HG03066 (cell line): ENCODE measurements around the gene GJA4.
"Not testable (repeated sequence)": the region's sequence is repeated elsewhere in the genome, so short reads cannot be mapped to it uniquely, and the experiment has no call there.

ENCODE experiments used
- ATAC-seq: cut with Tn5 transposase; IDR thresholded peaks from one replicate; pipeline ENCODE4 v1.9.1; 2021; ENCODE audit warnings: low read depth; ENCODE audit not compliant: unreplicated experiment

GJA4 gene

DNA sequence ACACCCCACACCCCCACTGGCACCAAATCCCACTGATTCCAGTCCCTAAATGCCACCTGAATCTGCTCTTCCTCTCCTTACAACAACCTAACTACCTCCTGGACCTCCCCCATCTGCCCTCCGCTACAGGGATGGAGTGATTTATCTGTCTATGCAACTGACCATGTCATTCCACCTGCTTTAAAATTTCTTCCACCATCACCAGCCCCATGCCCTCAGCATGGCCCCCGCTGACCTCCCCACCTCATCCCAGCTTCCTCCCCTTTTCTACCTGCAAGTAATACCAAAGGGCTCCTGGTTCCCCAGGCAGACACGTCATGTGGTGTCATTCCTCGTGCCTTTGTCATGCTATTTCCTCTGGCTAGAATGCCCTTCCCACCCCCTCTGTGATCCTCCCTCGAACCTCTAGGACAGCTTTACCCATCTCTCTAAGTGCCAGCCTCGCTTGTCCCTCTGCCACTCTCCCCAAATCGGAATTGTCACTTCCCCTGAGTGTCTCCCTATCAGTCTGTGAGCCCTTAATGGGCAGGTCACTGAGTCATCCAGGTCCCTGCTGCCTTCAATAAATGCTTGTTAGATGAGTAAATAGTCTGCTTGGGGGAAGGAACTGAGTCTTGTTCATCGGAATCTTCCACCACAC, 29.5 kb upstream of the GJA4 start:
- no peak for ATAC-seq

DNA sequence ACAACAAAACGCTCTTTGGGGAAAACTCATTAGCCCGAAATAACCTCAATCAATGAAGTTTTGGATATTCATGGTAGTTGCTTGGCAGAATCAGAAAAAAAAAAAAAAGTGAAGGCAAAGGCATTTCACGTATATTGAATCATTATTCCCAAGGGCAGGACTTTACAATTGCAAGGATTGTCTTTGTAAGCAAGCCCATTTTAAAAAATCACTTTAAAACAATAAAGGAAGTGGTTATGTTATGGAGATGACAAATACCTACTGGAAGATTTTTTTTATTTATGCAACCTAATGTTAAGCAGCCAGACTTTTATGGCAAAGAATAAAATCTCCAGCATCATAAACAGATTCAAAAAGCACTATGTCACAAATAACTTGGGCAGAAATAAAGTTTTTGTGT, 23.9 kb upstream of the GJA4 start:
- ATAC-seq = no peak

DNA sequence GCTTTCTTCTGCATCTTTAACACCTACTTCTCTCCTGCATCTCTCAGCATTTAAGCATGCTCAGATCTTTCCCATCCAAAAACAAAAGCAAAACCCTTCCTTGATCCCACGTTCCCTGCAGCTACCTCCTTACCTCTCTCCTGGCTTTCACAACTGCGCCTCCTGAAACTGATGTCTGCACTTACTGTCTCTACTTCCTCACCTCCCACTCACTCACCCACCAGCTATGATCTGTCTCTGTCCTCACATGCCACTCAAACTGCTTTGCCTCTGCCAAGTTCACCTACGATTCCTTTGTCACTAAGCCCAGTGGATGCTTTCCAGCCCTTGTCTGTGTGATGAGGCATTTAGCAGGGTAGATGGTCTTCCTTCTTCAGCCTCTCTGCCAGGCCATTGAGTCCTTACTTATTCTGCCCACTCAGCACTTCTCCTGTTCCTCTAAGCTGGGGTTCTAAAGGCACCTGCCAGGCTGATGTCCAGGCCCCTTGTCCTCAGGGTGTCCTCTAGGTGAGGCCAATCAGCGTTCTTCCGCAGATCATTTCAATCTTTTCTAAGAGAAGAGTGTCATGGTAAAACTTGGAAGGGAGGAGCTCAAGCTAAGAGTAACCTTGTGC, 21.8 kb upstream of the GJA4 start:
- ATAC-seq = no peak

DNA sequence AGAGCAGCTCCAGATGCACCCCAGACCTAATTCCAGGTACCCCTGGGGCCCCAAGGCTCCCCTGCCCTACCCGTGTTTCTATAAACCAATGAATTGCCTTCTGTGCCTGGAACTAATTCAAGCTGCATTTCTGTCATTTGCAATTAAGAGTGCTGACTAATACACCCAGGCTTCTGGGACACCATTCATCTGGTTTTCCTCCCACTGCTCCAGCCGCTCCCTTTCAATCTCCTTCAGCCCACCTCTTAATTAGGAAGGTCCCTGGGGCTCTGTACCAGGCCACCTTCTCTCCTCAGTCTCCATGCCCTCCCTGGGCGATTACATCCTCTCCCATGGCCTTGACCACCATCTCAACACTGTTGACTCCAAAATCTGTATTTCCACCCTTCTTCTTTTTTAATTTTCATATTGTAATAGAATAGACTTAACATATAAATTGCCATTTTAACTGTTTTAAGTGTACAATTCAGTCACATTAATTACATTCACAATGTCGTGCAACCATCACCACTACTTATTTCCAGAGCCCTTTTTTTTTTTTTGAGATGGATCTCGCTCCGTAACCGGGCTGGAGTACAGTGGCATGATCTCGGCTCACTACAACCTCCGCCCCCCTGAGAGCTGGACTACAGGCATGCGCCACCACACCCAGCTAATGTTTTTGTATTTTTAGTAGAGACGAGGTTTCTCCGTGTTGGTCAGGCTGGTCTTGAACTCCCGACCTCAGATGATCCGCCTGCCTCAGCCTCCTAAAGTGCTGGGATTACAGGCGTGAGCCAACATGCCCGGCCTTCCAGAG, 21.0 kb upstream of the GJA4 start:
- ATAC-seq = no peak

DNA sequence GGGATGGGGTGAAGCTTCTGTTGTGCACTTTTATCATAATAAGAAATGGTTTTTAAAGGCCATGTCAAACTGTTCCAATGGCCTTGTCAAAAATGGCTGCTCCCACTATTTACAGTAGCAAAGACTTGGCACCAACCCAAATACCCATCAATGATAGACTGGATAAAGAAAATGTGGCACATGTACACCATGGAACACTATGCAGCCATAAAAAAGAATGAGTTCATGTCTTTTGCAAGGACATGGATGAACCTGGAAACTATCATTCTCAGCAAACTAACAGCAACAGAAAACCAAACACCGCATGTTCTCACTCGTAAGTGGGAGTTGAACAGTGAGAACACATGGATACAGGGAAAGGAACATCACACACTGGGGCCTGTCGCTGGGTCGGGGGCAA, 19.7 kb upstream of the GJA4 start:
- ATAC-seq = not testable (repeated sequence)

DNA sequence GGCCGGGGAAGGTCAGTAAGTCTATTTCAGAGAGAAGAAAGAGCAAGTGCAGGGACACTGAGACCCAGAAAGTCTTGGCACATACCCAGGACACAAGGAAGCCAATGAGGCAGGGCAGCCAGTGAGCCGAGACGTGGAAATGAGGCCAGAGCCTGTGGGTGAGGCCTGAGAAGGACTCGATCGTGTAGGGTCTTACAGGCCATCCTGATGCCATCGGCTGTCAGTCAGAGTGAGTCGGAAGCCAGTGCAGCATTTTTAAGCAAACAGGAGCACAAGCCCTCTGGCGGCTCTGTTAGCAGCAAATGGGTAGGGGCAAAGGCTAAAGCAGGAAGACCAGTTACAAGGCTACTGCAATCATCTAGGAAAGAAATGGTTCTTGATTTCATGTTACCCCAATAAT, 17.8 kb upstream of the GJA4 start:
- no peak for ATAC-seq

DNA sequence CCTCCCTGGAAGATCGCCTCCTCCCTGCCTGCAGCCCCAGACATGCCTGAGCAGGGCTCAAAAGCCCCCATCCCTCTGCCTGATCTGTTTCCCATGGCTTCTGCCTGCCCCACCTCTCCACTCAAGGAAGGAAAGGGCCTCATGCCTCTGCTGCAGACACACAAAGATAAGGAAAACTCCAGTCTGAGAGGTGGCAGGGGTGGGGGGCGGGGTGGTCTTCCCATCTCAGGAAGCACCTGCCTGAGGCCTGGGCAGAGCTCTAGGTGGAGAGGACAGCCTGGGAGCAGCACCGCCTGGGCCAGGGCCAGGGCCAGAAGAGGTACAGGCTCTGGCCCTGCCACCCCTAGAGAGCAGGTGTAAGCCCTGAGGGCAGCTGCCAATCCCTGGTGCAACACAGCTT, 15.9 kb upstream of the GJA4 start:
- ATAC-seq = no peak

DNA sequence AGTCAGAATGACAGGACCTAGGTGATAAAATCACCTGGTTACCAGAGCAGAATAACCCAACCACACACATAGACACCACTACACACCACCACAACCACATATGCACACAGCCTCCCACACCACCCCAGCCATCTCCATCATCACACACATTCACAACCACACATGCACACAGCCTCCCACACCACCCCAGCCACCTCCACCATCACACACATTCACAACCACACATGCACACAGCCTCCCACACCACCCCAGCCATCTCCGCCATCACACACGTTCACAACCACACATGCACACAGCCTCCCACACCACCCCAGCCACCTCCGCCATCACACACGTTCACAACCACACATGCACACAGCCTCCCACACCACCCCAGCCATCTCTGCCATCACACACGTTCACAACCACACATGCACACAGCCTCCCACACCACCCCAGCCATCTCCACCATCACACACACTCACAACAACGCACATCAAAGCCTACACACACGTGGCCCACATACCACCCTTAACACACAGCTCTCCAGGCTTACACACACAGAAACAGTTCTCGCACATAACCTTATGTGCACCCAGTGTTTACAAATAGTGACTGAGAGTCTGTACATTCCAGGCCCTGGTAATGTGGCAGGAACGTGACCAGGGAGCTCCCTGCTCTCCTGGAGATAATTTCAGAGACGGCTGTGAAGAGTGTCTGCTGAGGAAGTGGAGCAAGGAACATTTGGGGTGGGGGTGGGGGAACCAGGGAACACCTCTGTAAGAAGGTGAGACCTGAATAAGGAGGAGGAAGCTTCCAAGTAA, 15.1 kb upstream of the GJA4 start:
- no peak for ATAC-seq

DNA sequence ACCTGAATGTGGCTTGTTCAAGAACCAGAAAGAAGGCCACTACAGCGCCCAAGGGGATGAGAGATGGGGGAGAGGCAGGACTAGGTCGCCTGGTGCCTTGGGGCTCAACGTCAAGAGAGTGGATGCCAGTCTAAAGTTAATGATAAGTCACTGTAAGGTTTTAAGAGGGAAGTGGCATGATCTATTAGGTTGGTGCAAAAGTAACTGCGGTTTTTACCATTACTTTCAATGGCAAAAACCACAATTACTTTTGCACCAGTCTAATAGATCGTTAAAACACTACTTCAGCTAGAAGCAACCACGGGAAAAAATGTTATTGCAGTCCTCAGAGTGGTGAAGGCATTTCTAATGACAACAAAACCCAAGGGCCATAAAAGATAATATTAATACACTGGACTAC, 14.4 kb upstream of the GJA4 start:
- no peak for ATAC-seq

DNA sequence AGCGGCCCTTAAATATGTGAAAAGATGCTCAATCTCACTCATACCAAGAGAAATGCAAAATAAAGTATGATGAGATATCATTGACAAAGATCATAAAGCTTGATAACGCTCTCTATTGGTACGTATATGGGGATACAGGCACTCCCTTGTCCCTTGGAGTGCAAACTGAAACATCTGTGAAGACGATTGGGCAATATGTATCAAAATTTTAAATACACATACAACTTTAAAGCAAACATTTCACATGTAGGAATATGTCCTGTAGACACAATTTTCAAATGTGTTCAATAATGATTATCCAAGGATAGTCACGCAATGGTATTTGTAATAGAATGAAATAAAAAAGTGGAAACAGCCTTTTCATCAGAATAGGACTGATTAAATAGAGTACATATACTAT, 13.8 kb upstream of the GJA4 start:
- ATAC-seq = no peak

DNA sequence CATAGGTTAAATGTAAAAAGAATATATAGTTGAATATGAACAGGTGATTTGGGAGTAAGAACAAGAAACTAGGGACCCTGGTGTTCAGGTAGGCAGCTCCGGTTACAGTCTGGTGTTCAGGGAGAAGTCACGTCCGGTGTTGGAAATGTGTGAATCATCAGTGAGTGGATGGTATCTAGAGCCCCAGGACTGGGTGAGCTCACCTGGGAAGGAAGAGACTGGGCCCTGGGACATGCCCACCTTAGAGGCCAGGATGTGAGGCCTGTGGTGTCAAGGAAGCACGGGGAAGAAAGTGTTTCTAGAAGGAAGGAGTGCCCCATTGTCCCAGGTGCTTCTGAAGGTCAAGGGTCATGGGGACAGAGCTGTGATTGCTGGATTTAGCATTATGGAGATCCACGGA, 13.3 kb upstream of the GJA4 start:
- ATAC-seq = no peak

DNA sequence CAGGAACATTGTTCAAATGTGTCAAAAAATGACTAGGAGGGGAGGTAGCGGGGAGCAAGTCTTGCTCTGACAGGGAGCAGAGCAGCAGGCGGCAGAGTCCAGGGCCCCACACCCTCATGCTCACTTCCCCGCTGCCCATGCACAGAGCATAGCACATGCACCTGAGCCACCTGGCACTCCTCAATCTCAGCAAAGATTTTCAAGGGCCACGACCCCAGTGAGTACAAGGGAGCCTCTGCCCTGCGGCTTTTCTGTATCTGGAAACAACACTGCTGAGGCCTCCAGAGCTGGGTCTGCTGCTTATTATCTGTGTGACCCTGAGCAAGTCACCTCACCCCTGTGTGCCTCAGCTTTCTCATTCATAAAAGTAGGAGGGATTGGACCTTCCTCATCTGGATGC, 12.8 kb upstream of the GJA4 start:
- no peak for ATAC-seq

DNA sequence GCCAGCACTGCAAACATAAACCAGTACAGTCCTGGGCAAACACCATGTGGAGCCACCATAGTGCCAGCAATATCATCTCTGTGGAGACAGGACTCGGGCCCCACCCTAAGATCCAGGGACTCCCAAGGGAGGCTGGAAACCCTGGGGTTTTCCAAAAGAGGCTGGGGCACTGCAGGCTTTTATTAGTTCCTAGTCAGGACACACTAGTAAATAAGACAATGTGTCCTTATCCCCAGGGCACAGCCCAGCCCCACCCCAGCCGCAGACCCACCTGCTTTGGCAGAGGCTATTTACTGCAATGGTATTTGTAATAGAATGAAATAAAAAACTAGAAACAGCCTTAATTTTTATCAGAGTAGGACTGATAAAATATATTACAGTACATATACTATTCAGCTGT, 12.3 kb upstream of the GJA4 start:
- no peak for ATAC-seq

DNA sequence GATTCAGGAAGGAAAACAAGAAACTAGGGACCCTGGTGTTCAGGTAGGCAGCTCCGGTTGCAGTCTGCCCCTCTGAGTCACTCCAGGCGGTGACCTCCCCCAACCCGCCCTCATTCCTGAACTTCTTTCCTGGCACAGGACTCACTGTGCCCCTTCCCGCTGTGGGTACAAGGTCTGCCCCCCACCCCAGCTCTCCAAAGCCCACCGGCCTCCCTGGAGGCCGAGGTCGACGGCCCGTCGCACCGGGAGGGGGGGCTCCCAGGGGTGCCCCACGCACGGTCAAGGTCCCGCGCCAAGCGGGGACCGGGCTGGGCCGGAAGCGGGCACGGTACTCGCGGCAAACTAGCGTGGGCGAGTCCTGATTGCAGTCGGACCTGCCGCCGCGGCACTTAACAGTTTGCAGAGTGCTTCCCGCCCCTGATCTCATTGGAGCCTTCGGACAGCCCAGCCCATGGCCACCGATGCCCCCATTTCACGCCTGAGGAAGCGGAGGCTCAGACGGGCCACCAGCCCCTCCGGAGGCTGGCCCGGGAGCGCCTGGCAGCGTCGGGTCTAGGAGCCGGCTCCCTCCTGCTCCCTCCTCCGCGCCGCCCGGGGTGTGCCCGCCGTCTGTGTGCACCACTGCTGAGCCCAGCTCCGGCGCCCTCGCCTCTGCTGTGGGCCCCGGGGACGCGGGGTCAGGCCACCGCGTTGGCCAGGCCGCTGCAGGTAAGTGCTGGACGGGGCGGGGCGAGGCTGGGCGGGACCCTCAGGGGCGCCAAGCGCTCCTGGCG, 11.5 kb upstream of the GJA4 start, which contains the start of gene GJB3:
Gene GJB3 (plus strand): TSS at position 144 of the 773 bp plus-strand sequence. CDS start 3,549 bp downstream, outside the sequence.
- no peak for ATAC-seq

DNA sequence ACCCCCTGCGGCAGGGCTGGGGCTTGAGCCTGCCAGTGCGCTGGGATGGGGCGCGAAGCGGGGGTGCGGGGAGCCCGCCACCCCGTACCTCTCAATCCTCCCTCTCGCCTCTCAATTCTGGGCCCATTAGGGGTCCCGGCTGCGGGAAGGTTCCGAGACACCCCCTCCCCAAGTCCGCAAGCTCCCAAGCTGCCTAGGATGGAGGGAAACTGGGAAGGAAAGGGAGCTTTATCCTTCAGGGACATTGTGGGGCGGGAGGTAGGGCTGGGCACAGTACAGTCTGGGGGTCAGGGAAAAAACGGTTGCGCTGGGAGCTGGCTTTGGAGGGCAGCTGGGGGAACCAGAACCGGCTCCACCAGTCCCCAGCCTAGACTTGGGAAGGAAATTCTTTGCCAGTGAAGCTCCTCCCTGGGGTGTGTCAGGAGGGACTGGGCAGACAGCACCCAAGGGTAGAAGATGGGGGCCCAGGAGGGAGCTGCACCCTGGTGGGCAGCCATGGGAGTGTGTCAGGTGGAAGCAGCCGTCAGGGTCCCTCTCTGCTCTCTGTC, 10.9 kb upstream of the GJA4 start:
- no peak for ATAC-seq

DNA sequence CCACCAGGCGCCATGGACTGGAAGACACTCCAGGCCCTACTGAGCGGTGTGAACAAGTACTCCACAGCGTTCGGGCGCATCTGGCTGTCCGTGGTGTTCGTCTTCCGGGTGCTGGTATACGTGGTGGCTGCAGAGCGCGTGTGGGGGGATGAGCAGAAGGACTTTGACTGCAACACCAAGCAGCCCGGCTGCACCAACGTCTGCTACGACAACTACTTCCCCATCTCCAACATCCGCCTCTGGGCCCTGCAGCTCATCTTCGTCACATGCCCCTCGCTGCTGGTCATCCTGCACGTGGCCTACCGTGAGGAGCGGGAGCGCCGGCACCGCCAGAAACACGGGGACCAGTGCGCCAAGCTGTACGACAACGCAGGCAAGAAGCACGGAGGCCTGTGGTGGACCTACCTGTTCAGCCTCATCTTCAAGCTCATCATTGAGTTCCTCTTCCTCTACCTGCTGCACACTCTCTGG, 8.0 kb upstream of the GJA4 start:
- no peak for ATAC-seq

DNA sequence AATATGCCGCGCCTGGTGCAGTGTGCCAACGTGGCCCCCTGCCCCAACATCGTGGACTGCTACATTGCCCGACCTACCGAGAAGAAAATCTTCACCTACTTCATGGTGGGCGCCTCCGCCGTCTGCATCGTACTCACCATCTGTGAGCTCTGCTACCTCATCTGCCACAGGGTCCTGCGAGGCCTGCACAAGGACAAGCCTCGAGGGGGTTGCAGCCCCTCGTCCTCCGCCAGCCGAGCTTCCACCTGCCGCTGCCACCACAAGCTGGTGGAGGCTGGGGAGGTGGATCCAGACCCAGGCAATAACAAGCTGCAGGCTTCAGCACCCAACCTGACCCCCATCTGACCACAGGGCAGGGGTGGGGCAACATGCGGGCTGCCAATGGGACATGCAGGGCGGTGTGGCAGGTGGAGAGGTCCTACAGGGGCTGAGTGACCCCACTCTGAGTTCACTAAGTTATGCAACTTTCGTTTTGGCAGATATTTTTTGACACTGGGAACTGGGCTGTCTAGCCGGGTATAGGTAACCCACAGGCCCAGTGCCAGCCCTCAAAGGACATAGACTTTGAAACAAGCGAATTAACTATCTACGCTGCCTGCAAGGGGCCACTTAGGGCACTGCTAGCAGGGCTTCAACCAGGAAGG, 7.4 kb upstream of the GJA4 start:
- ATAC-seq = no peak

DNA sequence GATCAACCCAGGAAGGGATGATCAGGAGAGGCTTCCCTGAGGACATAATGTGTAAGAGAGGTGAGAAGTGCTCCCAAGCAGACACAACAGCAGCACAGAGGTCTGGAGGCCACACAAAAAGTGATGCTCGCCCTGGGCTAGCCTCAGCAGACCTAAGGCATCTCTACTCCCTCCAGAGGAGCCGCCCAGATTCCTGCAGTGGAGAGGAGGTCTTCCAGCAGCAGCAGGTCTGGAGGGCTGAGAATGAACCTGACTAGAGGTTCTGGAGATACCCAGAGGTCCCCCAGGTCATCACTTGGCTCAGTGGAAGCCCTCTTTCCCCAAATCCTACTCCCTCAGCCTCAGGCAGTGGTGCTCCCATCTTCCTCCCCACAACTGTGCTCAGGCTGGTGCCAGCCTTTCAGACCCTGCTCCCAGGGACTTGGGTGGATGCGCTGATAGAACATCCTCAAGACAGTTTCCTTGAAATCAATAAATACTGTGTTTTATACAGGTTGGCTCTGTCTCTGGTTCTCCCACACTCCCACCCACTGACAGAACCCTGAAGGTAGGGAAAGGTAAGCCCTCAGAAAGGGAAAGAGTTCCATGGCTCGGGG, 6.8 kb upstream of the GJA4 start:
- ATAC-seq = no peak
